Fibroblast of lung (primary cell): ENCODE measurements around the gene IMMP2L. TPM values are rescaled to one million over a fixed set of nuclear protein-coding genes. Genes with fewer than 3 reads are reported as not detected.

Experiments used
- DNase-seq, 2 donors: peaks; one replicate each; pipeline versions ENCODE4 v3.0.0 to v3.0.0-alpha.2; 2010; ENCODE audit warnings: low read depth in 2 of 2
- H2AFZ ChIP-seq: 2 replicates; pipeline ENCODE4 v1.5.1; 2012; ENCODE audit warnings: low read length, control low read depth, inconsistent platforms
- H3K27ac ChIP-seq: 2 replicates; pipeline ENCODE4 v1.5.1; 2011; ENCODE audit warnings: low read length, control low read depth; ENCODE audit not compliant: insufficient read depth
- H3K27me3 ChIP-seq: 2 replicates; pipeline ENCODE4 v1.5.1; 2011; ENCODE audit warnings: mild to moderate bottlenecking, low read length; ENCODE audit not compliant: control insufficient read depth, insufficient read depth
- H3K36me3 ChIP-seq: 2 replicates; pipeline ENCODE4 v1.5.1; 2011; ENCODE audit warnings: low read length; ENCODE audit not compliant: control insufficient read depth, insufficient read depth
- H3K4me1 ChIP-seq: 2 replicates; pipeline ENCODE4 v1.5.1; 2011; ENCODE audit warnings: low read length; ENCODE audit not compliant: control insufficient read depth, insufficient read depth; ENCODE audit errors: extremely low read depth
- H3K4me2 ChIP-seq: 2 replicates; pipeline ENCODE4 v1.5.1; 2011; ENCODE audit warnings: low read length, control low read depth; ENCODE audit not compliant: insufficient read depth; ENCODE audit errors: extremely low read depth
- H3K4me3 ChIP-seq, 4 experiments: fragments of 200-600 bp in 1 of 4; sonication (generic) in 1 of 4; replicated peaks in 1 of 4; 2 replicates each; pipeline ENCODE4 v1.5.1; 2011 to 2016; ENCODE audit warnings: low read length in 4 of 4, low read depth in 3 of 4, mild to moderate bottlenecking in 3 of 4, control low read depth in 2 of 4, inconsistent platforms in 1 of 4, mixed read lengths in 1 of 4; ENCODE audit not compliant: insufficient read depth in 1 of 4; ENCODE audit errors: control extremely low read depth in 1 of 4
- H3K79me2 ChIP-seq: 2 replicates; pipeline ENCODE4 v1.5.1; 2012; ENCODE audit warnings: mild to moderate bottlenecking, low read length, inconsistent platforms; ENCODE audit not compliant: control insufficient read depth, insufficient read depth
- H3K9ac ChIP-seq: 2 replicates; pipeline ENCODE4 v1.5.1; 2011; ENCODE audit warnings: mild to moderate bottlenecking, low read length, control low read depth; ENCODE audit not compliant: insufficient read depth
- H3K9me3 ChIP-seq: 2 replicates; pipeline ENCODE4 v1.5.1; 2012; ENCODE audit warnings: low read depth, low read length; ENCODE audit not compliant: control insufficient read depth, insufficient read depth
- H4K20me1 ChIP-seq: 2 replicates; pipeline ENCODE4 v1.5.1; 2011; ENCODE audit warnings: low read length; ENCODE audit not compliant: control insufficient read depth, insufficient read depth; ENCODE audit errors: extremely low read depth
- EZH2 ChIP-seq: IDR thresholded peaks from 2 replicates; pipeline ENCODE4 v1.5.1; 2012; ENCODE audit warnings: low read length, control low read depth, mild to moderate bottlenecking; ENCODE audit errors: missing control alignments
- polyA plus RNA-seq, 2 donors: library from polyadenylated mRNA; depleted of rRNA in 1 of 2; stranded (reverse) in 1 of 2; unstranded in 1 of 2; fragments of >200 nt; gene quantifications; 2 replicates each; pipeline ENCODE4 v1.2.1, GENCODE V29; 2011 to 2012; ENCODE audit warnings: missing spikeins in 1 of 2
- total RNA-seq: library from RNA; depleted of rRNA; stranded (reverse); fragments of >200 nt; gene quantifications from 2 replicates; pipeline ENCODE4 v1.2.1, GENCODE V29; 2014
- TF ChIP-seq, protein P1 (sequence below), 2 donors: IDR thresholded peaks in 1 of 2; conservative IDR thresholded peaks in 1 of 2; 1 replicate in 1 of 2; 2 replicates in 1 of 2; pipeline ENCODE4 v1.5.1; 2011 to 2012; ENCODE audit warnings: low read length in 2 of 2, control low read depth in 1 of 2, inconsistent platforms in 1 of 2, low read depth in 1 of 2, mild to moderate bottlenecking in 1 of 2

The IMMP2L gene
- total and polyA plus RNA-seq, 2 donors (not counting 1 experiment from before 2014, with no cell fraction given): 6.9 to 14.4 TPM

- Histone ChIP-seq H2AFZ (no peak overlapping the region), H3K79me2 (no peaks in the 10 kb centered on the region), H3K36me3 (no peaks in the 10 kb centered on the region), H3K27me3 (no peaks in the 10 kb centered on the region), H3K9me3 (no peaks in the 10 kb centered on the region), H3K9ac (no peak overlapping the region), H3K4me3 (no peak overlapping the region), H4K20me1 (no peaks in the 10 kb centered on the region), H3K27ac (no peak overlapping the region), H3K4me1 (no peaks in the 10 kb centered on the region), H3K4me2 (no peak overlapping the region)
- TF ChIP-seq, protein P1, sequence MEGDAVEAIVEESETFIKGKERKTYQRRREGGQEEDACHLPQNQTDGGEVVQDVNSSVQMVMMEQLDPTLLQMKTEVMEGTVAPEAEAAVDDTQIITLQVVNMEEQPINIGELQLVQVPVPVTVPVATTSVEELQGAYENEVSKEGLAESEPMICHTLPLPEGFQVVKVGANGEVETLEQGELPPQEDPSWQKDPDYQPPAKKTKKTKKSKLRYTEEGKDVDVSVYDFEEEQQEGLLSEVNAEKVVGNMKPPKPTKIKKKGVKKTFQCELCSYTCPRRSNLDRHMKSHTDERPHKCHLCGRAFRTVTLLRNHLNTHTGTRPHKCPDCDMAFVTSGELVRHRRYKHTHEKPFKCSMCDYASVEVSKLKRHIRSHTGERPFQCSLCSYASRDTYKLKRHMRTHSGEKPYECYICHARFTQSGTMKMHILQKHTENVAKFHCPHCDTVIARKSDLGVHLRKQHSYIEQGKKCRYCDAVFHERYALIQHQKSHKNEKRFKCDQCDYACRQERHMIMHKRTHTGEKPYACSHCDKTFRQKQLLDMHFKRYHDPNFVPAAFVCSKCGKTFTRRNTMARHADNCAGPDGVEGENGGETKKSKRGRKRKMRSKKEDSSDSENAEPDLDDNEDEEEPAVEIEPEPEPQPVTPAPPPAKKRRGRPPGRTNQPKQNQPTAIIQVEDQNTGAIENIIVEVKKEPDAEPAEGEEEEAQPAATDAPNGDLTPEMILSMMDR (conservative IDR thresholded peaks at IDR 0.05 in 1 of 2, IDR thresholded peaks at IDR 0.05 in 1 of 2; ENCODE audit: low read depth in 1 of 2, low read length in 2 of 2): no peak
- no peak for TF ChIP-seq EZH2
- DNase-seq: no peak
Observed at GRCh38 chr7:110870926-110871325, 691.4 kb downstream of the IMMP2L start.

GRCh38 chr7:110868458-110868857 is 693.8 kb downstream of the IMMP2L start:
- TF ChIP-seq, protein P1 (conservative IDR thresholded peaks at IDR 0.05 in 1 of 2, IDR thresholded peaks at IDR 0.05 in 1 of 2; ENCODE audit: low read depth in 1 of 2, low read length in 2 of 2): no peak
- no peak for TF ChIP-seq EZH2
- DNase-seq: peak; percentile 28 to 45
- no peaks in the 10 kb centered on the region for H3K9me3 ChIP-seq
- H3K36me3 ChIP-seq: no peaks in the 10 kb centered on the region
- H3K4me1 ChIP-seq: no peaks in the 10 kb centered on the region
- H3K4me3 ChIP-seq: no peak overlapping the region
- H4K20me1 ChIP-seq: no peaks in the 10 kb centered on the region
- H3K27me3 ChIP-seq: no peaks in the 10 kb centered on the region
- no peak overlapping the region for H3K27ac ChIP-seq
- H3K79me2 ChIP-seq: no peaks in the 10 kb centered on the region
- no peak overlapping the region for H2AFZ ChIP-seq
- no peak overlapping the region for H3K9ac ChIP-seq
- no peak overlapping the region for H3K4me2 ChIP-seq

GRCh38 chr7:110867771-110868170 is 694.5 kb downstream of the IMMP2L start:
- no peaks in the 10 kb centered on the region for H4K20me1 ChIP-seq
- TF ChIP-seq, protein P1 (conservative IDR thresholded peaks at IDR 0.05 in 1 of 2, IDR thresholded peaks at IDR 0.05 in 1 of 2; ENCODE audit: low read depth in 1 of 2, low read length in 2 of 2): no peak
- H3K4me3 ChIP-seq: no peak overlapping the region
- no peaks in the 10 kb centered on the region for H3K36me3 ChIP-seq
- peak in 1 of 2 donors; percentile 21 for DNase-seq
- no peak overlapping the region for H3K27ac ChIP-seq
- no peaks in the 10 kb centered on the region for H3K79me2 ChIP-seq
- H2AFZ ChIP-seq: no peak overlapping the region
- no peaks in the 10 kb centered on the region for H3K27me3 ChIP-seq
- no peak overlapping the region for H3K4me2 ChIP-seq
- H3K9me3 ChIP-seq: no peaks in the 10 kb centered on the region
- H3K4me1 ChIP-seq: no peaks in the 10 kb centered on the region
- H3K9ac ChIP-seq: no peak overlapping the region
